ENCODE measurements around the gene CMYA5.

Gene CMYA5

GRCh38 chr5:79642210-79642609, 47.4 kb upstream of the CMYA5 start:
- H3K27me3 ChIP-seq (ENCODE audit: insufficient read depth, low read length, poor library complexity, severe bottlenecking), result no peaks in the 10 kb centered on the region
- H3K9ac ChIP-seq (ENCODE audit: low read depth, low read length, poor library complexity, severe bottlenecking), result no peak overlapping the region
- no peaks in the 10 kb centered on the region for H3F3A ChIP-seq (ENCODE audit: low read depth)
- H3K36me3 ChIP-seq (ENCODE audit: insufficient read depth, low read length), result peaks cover 69% of the 10 kb centered on the region
- H3K4me2 ChIP-seq (ENCODE audit: low read depth, low read length, poor library complexity, severe bottlenecking), result no peak overlapping the region
- no peak for TF ChIP-seq EZH2phosphoT487 (IDR thresholded peaks at IDR 0.05; ENCODE audit: borderline replicate concordance)
- no peak for TF ChIP-seq CTCF (conservative IDR thresholded peaks at IDR 0.05; ENCODE audit: low read length)
- no peaks in the 10 kb centered on the region for H3K9me2 ChIP-seq (replicated peaks; ENCODE audit: low read depth, low read length)
- no peaks in the 10 kb centered on the region for H3K9me3 ChIP-seq (ENCODE audit: insufficient read depth, low read depth, low read length)
- no peaks in the 10 kb centered on the region for H3K4me1 ChIP-seq (ENCODE audit: insufficient read depth, low read length, poor library complexity, severe bottlenecking)
- H3K79me2 ChIP-seq (ENCODE audit: insufficient read depth, low read length), result peaks cover 4% of the 10 kb centered on the region; the same call in 1 of the 2 replicates
- no peak overlapping the region for H2AFZ ChIP-seq (ENCODE audit: low read length)
- peaks cover 14% of the 10 kb centered on the region for H4K20me1 ChIP-seq (ENCODE audit: insufficient read depth, low read length, poor library complexity, severe bottlenecking)
- no peak overlapping the region for H3K4me3 ChIP-seq (ENCODE audit: low read length, poor library complexity, severe bottlenecking)

- H3K4me2 ChIP-seq (ENCODE audit: low read depth, low read length, poor library complexity, severe bottlenecking), result no peak overlapping the region
- no peaks in the 10 kb centered on the region for H3K9me3 ChIP-seq (ENCODE audit: insufficient read depth, low read depth, low read length)
- no peak overlapping the region for H3K9ac ChIP-seq (ENCODE audit: low read depth, low read length, poor library complexity, severe bottlenecking)
- no peak overlapping the region for H2AFZ ChIP-seq (ENCODE audit: low read length)
- TF ChIP-seq CTCF (conservative IDR thresholded peaks at IDR 0.05; ENCODE audit: low read length), result no peak
- no peak for TF ChIP-seq EZH2phosphoT487 (IDR thresholded peaks at IDR 0.05; ENCODE audit: borderline replicate concordance)
- no peaks in the 10 kb centered on the region for H3K9me2 ChIP-seq (replicated peaks; ENCODE audit: low read depth, low read length)
- H3K4me3 ChIP-seq (ENCODE audit: low read length, poor library complexity, severe bottlenecking), result no peak overlapping the region
- H3F3A ChIP-seq (ENCODE audit: low read depth), result no peaks in the 10 kb centered on the region
- H3K79me2 ChIP-seq (ENCODE audit: insufficient read depth, low read length), result no peaks in the 10 kb centered on the region
- H3K36me3 ChIP-seq (ENCODE audit: insufficient read depth, low read length), result peaks cover 37% of the 10 kb centered on the region
- H4K20me1 ChIP-seq (ENCODE audit: insufficient read depth, low read length, poor library complexity, severe bottlenecking), result no peaks in the 10 kb centered on the region
- no peaks in the 10 kb centered on the region for H3K27me3 ChIP-seq (ENCODE audit: insufficient read depth, low read length, poor library complexity, severe bottlenecking)
- no peaks in the 10 kb centered on the region for H3K4me1 ChIP-seq (ENCODE audit: insufficient read depth, low read length, poor library complexity, severe bottlenecking)
Observed at GRCh38 chr5:79653843-79654242, 35.8 kb upstream of the CMYA5 start.

DNA sequence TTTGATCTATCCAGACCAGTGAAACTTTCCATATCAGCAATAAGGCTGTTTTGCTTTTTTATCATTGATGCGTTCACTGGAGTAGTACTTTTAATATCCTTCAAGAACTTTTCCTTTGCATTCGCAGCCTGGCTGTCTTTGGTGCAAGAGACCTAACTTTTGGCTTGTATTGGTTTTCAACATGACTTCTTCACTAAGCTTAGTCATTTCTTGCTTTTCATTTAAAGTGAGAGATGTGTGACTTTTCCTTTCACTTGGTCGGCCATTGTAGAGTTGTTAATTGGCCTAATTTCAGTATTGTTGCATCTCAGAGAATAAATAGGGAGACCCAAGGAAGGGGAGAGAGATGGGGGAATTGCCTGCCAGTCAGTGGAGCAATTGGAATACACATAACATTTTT, 26.4 kb upstream of the CMYA5 start:
- no peaks in the 10 kb centered on the region for H3K79me2 ChIP-seq (ENCODE audit: insufficient read depth, low read length)
- no peak overlapping the region for H3K4me2 ChIP-seq (ENCODE audit: low read depth, low read length, poor library complexity, severe bottlenecking)
- no peaks in the 10 kb centered on the region for H4K20me1 ChIP-seq (ENCODE audit: insufficient read depth, low read length, poor library complexity, severe bottlenecking)
- TF ChIP-seq CTCF (conservative IDR thresholded peaks at IDR 0.05; ENCODE audit: low read length) (no peak), EZH2phosphoT487 (IDR thresholded peaks at IDR 0.05; ENCODE audit: borderline replicate concordance) (no peak)
- no peaks in the 10 kb centered on the region for H3K9me2 ChIP-seq (replicated peaks; ENCODE audit: low read depth, low read length)
- no peak overlapping the region for H3K9ac ChIP-seq (ENCODE audit: low read depth, low read length, poor library complexity, severe bottlenecking)
- no peaks in the 10 kb centered on the region for H3K4me1 ChIP-seq (ENCODE audit: insufficient read depth, low read length, poor library complexity, severe bottlenecking)
- H2AFZ ChIP-seq (ENCODE audit: low read length), result no peak overlapping the region
- no peaks in the 10 kb centered on the region for H3F3A ChIP-seq (ENCODE audit: low read depth)
- no peaks in the 10 kb centered on the region for H3K27me3 ChIP-seq (ENCODE audit: insufficient read depth, low read length, poor library complexity, severe bottlenecking)
- no peaks in the 10 kb centered on the region for H3K9me3 ChIP-seq (ENCODE audit: insufficient read depth, low read depth, low read length)
- H3K4me3 ChIP-seq (ENCODE audit: low read length, poor library complexity, severe bottlenecking), result no peak overlapping the region
- H3K36me3 ChIP-seq (ENCODE audit: insufficient read depth, low read length), result peaks cover 33% of the 10 kb centered on the region

Data from Loucy (cell line).